ENCODE data around the gene FARS2. TPM values are rescaled to one million over a fixed set of nuclear protein-coding genes. Genes with fewer than 3 reads are reported as not detected.
"Not testable (repeated sequence)": the region's sequence is repeated elsewhere in the genome, so short reads cannot be mapped to it uniquely, and the experiment has no call there.

Gene FARS2
- total RNA-seq, 1 donor from 2014 or later = 20.1 TPM

GRCh38 chr6:5776706-5777390 is 515.5 kb downstream of the FARS2 start:
- intact Hi-C loops (cut with micrococcal nuclease) = no loop called here

DNA sequence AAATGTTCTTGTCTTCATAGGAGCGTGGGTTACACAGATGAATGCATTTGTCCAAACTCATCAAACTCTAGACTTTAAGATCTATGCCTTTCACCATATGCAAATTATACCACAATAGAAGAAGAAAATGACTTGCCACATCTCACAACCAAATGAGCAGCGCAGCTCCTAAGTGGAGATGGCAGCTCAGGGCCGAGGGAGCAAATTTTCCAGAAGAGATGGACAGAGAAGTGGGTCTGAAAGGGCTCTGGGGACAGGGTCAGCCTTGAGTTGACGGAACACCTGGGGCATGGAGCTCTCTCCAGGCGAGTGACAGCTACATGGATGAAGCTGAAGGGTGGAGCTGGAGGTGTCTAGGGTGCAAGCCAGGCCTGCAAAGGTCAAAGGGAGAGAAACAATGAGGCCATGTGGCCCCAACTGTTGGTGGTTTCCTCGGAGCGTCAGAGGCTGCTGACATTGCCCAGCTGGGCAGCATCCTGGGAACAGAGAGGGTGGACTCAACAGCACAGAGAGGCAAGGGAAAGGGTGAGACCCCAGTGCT is 517.1 kb downstream of the FARS2 start:
- intact Hi-C loops (cut with micrococcal nuclease) = loop anchor here (1.0 kb wide), 1 partner anchor 307 kb away; no protein-coding TSS in a partner anchor

DNA sequence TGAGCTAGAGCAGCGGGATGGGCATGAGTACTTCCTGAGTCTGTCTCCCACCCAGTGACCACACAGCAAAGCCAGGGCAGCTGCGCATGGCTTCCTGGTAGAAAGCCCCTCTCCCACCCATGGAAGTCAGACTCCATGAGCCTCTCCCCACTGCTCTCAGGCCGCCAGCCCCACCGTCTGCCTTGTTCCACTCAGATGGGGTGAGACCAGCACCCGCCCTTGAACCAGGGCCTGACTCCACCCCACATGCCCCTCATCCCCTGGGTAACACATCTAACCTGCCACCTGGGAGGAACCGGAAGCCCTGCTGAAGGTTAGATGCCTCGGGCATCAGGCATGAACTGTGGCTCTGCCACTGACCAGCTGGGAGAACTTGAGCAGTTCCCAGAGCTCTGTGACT is 517.6 kb downstream of the FARS2 start:
- intact Hi-C loops (cut with micrococcal nuclease) = loop anchor here (1.0 kb wide), 1 partner anchor 308 kb away; no protein-coding TSS in a partner anchor

DNA sequence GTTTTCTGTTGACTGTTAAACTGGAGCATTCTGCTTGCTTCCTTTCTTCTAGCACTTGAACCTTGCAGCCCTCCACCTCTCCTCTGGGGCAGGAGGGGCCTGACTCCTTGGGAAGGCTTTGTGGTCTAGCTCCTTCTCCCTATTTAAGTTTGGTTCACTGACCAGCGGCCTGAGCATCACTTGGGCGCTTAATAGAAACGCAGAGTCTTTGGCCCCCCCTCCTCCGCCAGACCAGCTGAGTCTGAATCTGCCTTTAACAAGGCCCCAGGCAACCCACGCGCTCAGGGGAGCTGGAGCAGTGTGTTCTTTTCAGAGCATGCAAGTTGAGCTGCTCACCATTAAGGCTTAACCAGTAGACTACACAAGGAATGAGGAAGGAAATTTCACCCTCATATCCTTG is 519.7 kb downstream of the FARS2 start:
- intact Hi-C loops (cut with micrococcal nuclease) = no loop called here

DNA sequence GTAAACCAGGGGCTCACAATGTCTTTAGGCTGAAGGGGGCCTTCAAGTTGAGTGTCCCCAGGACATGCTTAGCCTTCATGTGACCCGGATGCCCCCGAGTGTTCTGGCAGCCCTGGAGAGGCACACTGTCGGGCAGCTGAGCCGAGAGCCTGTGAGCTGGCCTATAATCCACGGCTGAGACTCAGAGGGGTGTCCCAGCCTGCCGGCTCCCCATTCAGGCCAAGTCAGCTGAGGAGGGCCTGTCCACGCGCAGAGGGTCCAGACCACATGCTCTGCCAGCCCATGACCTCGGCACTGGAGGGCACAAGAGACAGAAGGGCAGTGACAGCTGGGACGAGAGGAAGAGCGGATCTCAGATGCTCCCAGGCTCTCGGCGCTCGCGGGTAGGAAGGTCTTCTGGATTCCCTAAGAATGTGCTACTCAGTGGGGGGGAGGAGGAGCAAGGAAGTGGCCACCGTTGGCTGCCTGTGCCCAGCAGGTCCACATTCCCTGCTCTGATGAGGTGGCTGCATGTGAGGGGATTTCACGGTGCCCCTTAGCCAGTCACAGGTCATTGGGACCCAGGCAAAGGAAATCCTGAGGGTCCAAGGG is 520.7 kb downstream of the FARS2 start:
- intact Hi-C loops (cut with micrococcal nuclease) = no loop called here

DNA sequence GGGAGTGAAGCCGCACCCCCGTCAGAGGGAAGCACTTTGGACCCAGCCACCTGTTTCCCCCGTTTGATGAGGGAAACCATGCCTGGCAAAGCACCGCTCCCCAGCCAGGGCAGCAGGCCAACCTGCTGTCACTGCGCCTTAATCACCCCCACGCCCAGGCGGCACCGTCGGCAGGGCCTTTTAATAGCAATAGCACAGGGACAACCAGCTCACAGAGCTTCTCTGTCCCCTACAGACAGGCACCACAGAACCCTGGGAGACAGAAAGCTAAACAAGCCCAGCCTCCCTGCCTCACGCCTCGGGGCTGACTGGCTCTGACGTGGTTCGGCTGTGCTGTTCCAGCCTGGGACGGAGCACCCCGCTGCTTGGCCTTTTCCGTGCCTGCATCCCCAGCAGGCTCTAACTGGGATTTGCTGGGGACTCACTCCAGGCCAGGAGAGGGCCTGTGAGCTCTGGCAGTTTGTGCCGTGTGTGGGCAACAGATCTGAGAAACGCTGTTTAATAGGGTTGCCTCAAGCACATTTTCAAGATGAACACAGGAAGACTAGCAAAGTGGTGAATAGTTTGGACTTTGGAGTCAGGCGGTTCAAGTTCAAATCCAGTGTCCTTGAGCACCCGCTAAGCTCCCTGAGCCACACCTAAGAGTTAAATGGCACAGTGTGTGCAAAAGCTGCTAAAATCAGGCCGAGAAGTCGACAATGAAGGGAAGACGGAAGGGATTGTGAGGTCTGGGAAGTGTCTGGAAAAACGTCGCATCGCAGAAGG is 521.7 kb downstream of the FARS2 start:
- intact Hi-C loops (cut with micrococcal nuclease) = no loop called here

GRCh38 chr6:5783584-5784089 is 522.3 kb downstream of the FARS2 start:
- intact Hi-C loops (cut with micrococcal nuclease) = no loop called here

GRCh38 chr6:5785249-5785648 is 523.9 kb downstream of the FARS2 start:
- intact Hi-C loops (cut with micrococcal nuclease) = no loop called here

- intact Hi-C loops (cut with micrococcal nuclease) = no loop called here
Measured at GRCh38 chr6:5786321-5786968, 525.1 kb downstream of the FARS2 start.

- intact Hi-C loops (cut with micrococcal nuclease) = no loop called here
Measured at GRCh38 chr6:5786969-5787720, 525.8 kb downstream of the FARS2 start.

GRCh38 chr6:5789426-5789825 is 528.1 kb downstream of the FARS2 start:
- intact Hi-C loops (cut with micrococcal nuclease) = not testable (repeated sequence)

DNA sequence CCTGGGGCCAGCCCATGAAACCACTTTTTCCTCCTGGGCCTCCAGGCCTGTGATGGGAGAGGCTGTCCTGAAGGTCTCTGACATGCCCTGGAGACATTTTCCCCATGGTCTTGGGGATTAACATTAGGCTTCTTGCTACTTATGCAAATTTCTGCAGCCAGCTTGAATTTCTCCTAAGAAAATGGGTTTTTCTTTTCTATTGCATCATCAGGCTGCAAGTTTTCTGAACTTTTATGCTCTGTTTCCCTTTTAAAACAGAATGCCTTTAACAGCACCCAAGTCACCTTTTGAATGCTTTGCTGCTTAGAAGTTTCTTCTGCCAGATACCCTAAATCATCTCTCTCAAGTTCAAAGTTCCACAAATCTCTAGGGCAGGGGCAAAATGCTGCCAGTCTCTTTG is 535.2 kb downstream of the FARS2 start:
- intact Hi-C loops (cut with micrococcal nuclease) = not testable (repeated sequence)

DNA sequence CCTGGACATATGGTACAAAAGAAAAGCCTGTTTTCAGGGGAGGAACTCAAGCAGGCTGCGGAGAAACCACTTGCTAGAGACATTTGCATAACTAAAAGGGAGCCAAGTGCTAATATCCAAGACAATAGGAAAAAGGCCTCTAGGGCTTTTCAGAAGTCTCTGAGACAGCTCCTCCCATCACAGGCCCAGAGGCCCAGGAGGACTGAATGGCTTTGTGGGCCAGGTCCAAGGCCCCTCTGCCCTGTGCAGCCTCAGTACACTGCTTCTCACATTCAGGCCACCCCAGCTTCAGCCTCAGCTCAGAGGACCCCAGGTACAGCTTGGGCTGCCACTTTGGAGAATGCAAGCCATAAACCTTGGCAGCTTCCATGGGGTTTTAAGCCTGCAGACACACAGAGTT is 545.1 kb downstream of the FARS2 start:
- intact Hi-C loops (cut with micrococcal nuclease) = not testable (repeated sequence)

- intact Hi-C loops (cut with micrococcal nuclease) = no loop called here
Measured at GRCh38 chr6:5809450-5809849, 548.1 kb downstream of the FARS2 start.

DNA sequence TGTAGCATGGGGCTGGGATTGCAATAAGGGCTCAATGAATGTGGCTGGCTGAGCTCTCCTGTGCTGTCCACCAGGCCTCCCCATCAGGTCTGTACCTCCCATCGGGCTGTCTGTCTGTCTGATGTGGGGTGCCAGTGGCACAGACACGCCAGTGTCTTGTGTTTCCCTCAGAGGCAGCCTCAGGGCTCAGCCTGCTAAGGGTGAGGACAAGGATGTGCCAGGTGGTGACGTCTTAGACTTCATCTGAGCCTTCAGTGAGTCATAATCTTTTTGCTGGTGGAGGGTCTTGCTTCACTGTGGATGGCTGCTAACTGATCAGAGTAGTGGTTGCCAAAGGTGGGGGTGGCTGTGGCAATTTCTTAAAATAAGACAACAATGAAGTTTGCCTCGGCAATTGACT is 550.7 kb downstream of the FARS2 start:
- intact Hi-C loops (cut with micrococcal nuclease) = loop anchor here (5.0 kb wide), 2 partner anchors 170 to 185 kb away; no protein-coding TSS in a partner anchor

DNA sequence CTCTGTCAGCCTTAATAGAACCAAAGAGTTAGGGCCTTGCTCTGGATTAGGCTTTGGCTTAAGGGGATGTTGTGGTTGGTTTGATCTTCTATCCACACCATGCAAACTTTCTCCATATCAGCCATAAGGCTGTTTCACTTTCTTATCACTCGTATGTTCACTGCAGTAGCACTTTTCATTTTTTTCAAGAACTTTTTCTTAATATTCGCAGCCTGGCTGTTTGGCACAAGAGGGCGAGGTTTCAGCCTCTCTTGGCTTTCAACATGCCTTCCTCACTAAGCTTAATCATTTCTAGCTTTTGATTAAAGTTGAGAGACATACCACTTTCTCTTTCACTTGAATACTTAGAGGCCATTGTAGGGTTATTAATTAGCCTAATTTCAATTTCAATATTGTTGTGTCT is 552.3 kb downstream of the FARS2 start:
- intact Hi-C loops (cut with micrococcal nuclease) = loop anchor here (5.0 kb wide), 2 partner anchors 169 to 184 kb away; no protein-coding TSS in a partner anchor

DNA sequence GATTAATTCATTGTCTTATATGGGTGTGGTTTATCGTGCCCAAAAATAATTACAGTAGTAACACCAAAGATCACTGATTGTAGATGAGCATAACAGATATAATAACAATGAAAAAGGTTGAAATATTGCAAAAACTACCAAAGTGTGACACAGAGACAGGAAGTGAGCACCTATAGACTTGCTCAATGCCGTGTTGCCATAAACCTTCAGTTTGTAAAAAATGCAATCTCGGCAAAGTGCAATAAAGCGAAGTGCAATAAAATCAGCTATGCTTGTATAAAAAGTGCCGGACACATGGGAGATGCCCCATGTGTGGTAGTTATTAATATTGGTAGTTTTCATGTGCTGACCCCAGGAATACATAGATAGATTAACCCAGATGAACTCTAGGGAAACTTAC is 552.8 kb downstream of the FARS2 start:
- intact Hi-C loops (cut with micrococcal nuclease) = loop anchor here (5.0 kb wide), 2 partner anchors 168 to 183 kb away; no protein-coding TSS in a partner anchor

DNA sequence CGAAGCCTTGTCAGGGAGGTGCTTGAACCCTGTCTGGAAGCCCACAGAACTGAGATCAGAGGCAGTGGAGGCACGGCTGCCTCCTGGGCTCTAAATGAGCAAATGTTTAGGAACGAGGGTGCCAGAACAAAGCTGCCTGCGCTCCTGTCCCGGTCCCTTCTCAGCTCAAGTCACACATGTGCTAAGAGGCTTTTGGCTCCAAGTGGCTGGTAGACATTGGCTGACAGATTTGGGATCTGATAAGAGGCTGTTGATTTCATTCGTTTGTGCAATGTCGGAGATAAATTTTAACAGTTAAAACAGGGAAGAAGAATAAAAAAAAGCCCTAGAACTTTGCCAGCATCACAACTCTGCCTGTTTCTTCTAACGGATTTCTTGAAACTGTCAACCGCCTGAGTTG is 553.6 kb downstream of the FARS2 start:
- intact Hi-C loops (cut with micrococcal nuclease) = loop anchor here (5.0 kb wide), 2 partner anchors 167 to 182 kb away; no protein-coding TSS in a partner anchor

- intact Hi-C loops (cut with micrococcal nuclease) = no loop called here
Measured at GRCh38 chr6:5817869-5818268, 556.6 kb downstream of the FARS2 start.

DNA sequence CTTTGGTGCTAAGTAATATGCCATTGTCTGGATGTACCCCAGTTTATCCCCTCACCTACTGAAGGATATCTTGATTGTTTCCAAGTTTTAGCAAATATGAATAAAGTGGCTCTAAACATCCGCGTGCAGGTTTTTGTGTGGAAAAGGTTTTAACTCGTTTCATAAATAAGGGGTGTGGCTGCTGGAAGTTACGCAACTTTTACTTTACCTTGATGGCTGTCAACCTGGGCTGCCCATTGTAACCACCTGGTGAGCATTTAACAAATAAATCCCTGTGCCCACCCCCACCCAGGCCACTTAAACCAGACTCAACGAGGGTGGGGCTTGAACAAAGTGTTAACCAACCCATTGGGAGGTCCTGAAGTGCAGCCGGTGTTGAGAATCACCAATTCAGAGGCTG is 557.6 kb downstream of the FARS2 start:
- intact Hi-C loops (cut with micrococcal nuclease) = no loop called here

All from T-helper 1 cell treated with Interleukin-12 subunit alpha and Interleukin-12 subunit beta and Interleukin-4 antibody, amounts not matched to agents 30 ng/mL and 1 ng/mL, for 36 hours (primary cell).